T-helper 17 cell (primary cell): Measurements from ENCODE around the gene RPS6KL1. TPM values are rescaled to one million over a fixed set of nuclear protein-coding genes. Genes with fewer than 3 reads are reported as not detected.

Experiments
- ATAC-seq: fragments of 150-1000 bp; cut with Tn5 transposase; 2 replicates; pipeline ENCODE4 v1.10.0; 2021; ENCODE audit warnings: mild to moderate bottlenecking, moderate library complexity
- DNase-seq, 3 donors: peaks; one replicate each; pipeline versions ENCODE4 v3.0.0 to v3.0.0-alpha.2; 2020 to 2021
- H3K9me3 ChIP-seq: one replicate; pipeline ENCODE4 v1.7.0; 2013; ENCODE audit warnings: low read length, mild to moderate bottlenecking; ENCODE audit not compliant: control insufficient read depth, poor library complexity, severe bottlenecking
- H3K27ac Mint-ChIP-seq: one replicate; pipeline ENCODE4 v1.8.0; 2022; ENCODE audit warnings: mild to moderate bottlenecking, moderate library complexity, mixed read lengths
- H3K27me3 Mint-ChIP-seq: one replicate; pipeline ENCODE4 v1.8.0; 2022; ENCODE audit warnings: mixed read lengths
- H3K36me3 Mint-ChIP-seq: one replicate; pipeline ENCODE4 v1.8.0; 2022; ENCODE audit warnings: low read depth, mixed read lengths
- H3K4me1 Mint-ChIP-seq: one replicate; pipeline ENCODE4 v1.8.0; 2022; ENCODE audit warnings: mild to moderate bottlenecking, mixed read lengths
- H3K4me3 Mint-ChIP-seq: one replicate; pipeline ENCODE4 v1.8.0; 2022; ENCODE audit warnings: mild to moderate bottlenecking, moderate library complexity, mixed read lengths
- total RNA-seq, 4 donors: library from RNA in 2 of 4; stranded (reverse) in 2 of 4; gene quantifications; one replicate each; pipeline ENCODE4 v1.2.3 and lab custom pipeline; 2022 to 2026

Gene RPS6KL1
- total RNA-seq, 2 donors from 2014 or later, result 1.0 to 1.9 TPM

DNA sequence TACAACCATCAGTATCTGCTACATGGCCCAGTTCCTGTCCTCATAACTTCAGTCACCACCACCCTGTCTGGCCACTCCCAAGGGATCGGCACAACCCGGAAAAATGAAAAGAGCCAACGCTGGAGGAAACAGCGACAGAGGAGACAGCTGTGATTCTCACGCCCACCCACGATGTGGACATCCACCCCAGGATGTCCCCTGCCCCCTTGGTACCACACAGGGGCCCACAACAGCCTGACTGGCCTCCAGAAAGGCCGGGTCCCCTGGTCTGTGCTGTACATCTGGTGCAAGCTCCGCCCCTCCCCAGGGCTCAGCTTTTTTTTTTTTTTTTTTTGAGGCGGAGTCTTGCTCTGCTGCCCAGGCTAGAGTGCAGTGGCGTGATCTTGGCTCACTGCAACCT lies 12.5 kb downstream of the RPS6KL1 start:
- no peaks in the 10 kb centered on the region for H3K27me3 Mint-ChIP-seq
- no peaks in the 10 kb centered on the region for H3K36me3 Mint-ChIP-seq
- H3K4me1 Mint-ChIP-seq, result no peaks in the 10 kb centered on the region
- no peak for DNase-seq
- no peaks in the 10 kb centered on the region for H3K9me3 ChIP-seq
- no peak overlapping the region for H3K4me3 Mint-ChIP-seq
- H3K27ac Mint-ChIP-seq, result no peak overlapping the region
- ATAC-seq, result no peak

DNA sequence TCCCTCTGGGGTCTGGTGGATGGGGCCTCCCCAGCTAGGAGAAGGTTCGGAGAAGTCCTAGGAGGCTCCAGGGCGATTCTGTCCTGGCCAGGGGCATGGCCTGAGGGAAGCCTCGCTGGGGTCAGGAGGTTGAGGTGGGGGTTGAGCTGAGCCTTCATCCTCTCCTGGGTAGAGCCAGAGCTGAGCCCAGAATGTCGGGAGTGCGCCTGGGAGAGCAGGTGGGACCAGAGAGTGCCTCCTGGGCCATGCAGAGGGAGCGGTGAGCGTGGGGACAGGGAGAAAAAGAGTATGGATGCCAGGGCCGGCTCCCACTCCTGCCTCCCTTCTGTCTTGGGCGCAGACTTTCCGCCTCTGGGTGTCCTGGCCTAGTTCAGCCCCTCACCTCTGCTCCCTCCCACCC lies 13.1 kb downstream of the RPS6KL1 start:
- Mint-ChIP-seq H3K4me1 (no peaks in the 10 kb centered on the region), H3K27ac (no peak overlapping the region), H3K36me3 (no peaks in the 10 kb centered on the region), H3K4me3 (no peak overlapping the region), H3K27me3 (no peaks in the 10 kb centered on the region)
- DNase-seq (no peak), ATAC-seq (no peak)
- H3K9me3 ChIP-seq, result no peaks in the 10 kb centered on the region

DNA sequence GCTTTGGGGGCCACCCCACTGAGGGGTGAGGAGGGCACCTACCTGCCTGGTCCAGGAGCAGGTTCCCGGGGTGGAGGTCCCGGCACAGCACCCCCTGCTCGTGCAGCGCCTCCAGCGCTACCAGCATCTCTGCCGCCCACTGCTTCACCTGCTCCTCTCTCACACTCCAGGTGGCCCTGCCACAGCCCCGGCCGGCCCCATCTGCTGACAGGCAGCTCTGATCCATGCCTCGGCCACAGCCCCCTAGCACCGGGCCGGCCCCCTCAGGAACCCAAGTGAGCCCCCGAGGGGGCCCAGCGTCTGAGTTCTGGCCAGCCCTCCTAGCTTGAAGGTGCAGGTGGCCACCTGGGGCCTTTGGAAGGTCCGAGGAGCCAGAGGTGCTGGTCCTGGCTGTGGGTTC lies 13.6 kb downstream of the RPS6KL1 start:
- no peaks in the 10 kb centered on the region for H3K9me3 ChIP-seq
- H3K4me1 Mint-ChIP-seq, result no peaks in the 10 kb centered on the region
- DNase-seq, result no peak
- H3K27me3 Mint-ChIP-seq, result no peaks in the 10 kb centered on the region
- H3K4me3 Mint-ChIP-seq, result no peak overlapping the region
- no peaks in the 10 kb centered on the region for H3K36me3 Mint-ChIP-seq
- no peak overlapping the region for H3K27ac Mint-ChIP-seq
- ATAC-seq, result no peak

DNA sequence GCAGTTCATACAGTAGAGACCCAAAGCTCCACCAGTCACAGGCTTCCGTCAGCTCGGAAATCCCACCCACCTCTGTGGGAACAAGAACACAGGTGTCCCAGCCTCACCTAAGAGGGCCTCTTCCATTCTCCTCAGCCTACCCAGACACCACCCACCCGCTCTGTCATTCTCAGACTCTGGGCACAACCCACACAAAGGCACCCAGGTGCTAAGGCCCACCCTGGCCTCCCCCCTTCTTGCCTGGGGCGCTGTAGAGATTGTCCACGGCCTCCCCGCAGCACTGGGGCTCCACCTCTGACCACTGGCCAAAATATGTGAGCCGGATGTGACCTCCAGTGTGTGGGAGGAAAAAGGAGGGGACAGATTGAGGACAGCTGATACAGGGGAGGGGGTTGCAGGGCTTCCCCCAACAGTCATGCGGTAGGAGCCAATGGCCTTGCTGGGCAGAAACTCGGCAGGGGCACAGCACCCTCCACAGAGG lies 14.2 kb downstream of the RPS6KL1 start:
- Mint-ChIP-seq H3K4me3 (no peak overlapping the region), H3K36me3 (no peaks in the 10 kb centered on the region), H3K27ac (no peak overlapping the region), H3K4me1 (no peaks in the 10 kb centered on the region), H3K27me3 (no peaks in the 10 kb centered on the region)
- DNase-seq (no peak), ATAC-seq (no peak)
- no peaks in the 10 kb centered on the region for H3K9me3 ChIP-seq

DNA sequence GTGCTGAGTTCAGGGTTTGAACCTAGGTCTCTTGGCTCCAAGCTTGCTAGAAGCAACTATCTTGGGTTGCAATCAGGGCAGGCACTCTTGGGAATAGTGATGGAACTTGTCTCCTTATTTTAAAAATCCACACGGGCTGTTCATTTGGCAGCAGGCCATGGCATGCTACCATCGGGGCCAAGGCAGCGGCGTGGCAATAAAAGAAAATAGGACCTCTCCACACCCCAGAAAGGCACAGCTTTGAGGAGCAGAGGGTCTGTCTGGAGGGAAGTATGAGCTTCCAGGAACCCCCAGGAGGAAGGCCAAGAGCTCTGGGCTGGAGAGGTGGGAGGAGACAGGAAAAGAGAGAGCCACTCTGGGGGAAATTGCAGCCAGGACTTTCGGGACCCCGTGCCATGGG lies 15.3 kb downstream of the RPS6KL1 start:
- Mint-ChIP-seq H3K36me3 (no peaks in the 10 kb centered on the region), H3K27me3 (no peaks in the 10 kb centered on the region), H3K4me1 (peaks cover 3% of the 10 kb centered on the region), H3K4me3 (no peak overlapping the region), H3K27ac (peak overlapping the region; percentile 45)
- no peaks in the 10 kb centered on the region for H3K9me3 ChIP-seq
- ATAC-seq, result no peak
- DNase-seq, result no peak

DNA sequence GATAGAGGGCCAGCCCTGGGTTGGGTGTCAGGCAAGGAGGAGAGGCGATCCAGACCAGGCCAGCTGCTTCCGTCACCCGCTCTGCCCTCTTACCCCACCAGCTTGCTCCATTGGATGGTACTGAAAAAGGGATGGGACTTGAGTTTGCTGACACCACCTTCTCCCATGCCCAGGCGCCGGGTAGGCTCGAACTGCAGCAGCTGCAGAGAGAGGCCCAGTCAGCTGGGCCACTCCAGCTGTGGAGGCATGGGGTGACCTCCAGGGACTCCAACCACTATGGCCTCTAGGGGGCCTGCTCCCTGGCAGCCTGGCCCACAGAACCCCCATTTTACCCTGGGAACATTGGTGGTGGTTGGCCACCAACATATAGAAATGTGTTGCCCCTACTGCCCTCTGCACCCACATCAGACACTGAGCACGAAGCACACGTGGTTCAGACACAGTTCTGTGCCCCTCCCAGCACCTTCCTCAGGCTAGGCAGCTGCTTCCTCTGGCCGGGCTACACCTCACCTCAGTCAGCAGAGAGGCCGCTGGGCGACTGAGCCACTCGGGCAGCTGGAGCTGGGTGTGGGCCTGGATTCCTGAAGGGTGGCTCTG lies 16.0 kb downstream of the RPS6KL1 start:
- Mint-ChIP-seq H3K36me3 (no peaks in the 10 kb centered on the region), H3K4me1 (peaks cover 3% of the 10 kb centered on the region), H3K27ac (peak overlapping the region; percentile 45), H3K27me3 (no peaks in the 10 kb centered on the region), H3K4me3 (no peak overlapping the region)
- H3K9me3 ChIP-seq, result no peaks in the 10 kb centered on the region
- no peak for DNase-seq
- ATAC-seq, result no peak

DNA sequence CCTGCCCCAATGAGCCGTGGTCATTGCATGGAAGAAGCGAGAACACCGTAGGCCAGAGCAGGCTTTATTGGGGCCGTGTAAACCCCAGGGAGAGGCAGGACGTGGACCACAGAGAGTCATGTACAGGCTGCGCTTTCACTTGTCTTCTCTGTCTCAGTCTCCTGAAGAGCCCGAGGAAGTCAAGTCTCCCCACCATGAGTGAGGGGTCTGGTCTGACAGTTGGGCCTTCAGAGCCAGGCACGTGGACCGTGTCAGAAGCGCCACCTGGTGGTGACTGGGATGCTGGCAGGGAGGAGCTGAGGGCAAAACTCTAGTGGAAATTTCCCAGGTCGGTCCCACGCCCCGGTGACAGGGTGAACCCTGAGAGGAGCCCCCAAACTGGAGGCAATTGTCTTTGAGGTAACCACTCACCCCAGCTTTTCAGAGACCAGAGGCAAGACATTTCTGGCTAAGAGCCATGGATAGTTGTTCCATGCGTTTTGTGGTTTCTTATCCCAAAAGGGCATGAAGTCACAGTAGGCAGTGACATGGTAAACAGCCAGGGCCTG lies 17.4 kb downstream of the RPS6KL1 start:
- no peaks in the 10 kb centered on the region for H3K9me3 ChIP-seq
- no peaks in the 10 kb centered on the region for H3K36me3 Mint-ChIP-seq
- ATAC-seq, result peak; percentile 75
- H3K4me1 Mint-ChIP-seq, result peaks cover 3% of the 10 kb centered on the region
- DNase-seq, result peak; percentile 65 to 83 (median 69)
- no peak overlapping the region for H3K4me3 Mint-ChIP-seq
- peak overlapping the region; percentile 47 for H3K27ac Mint-ChIP-seq
- H3K27me3 Mint-ChIP-seq, result no peaks in the 10 kb centered on the region

DNA sequence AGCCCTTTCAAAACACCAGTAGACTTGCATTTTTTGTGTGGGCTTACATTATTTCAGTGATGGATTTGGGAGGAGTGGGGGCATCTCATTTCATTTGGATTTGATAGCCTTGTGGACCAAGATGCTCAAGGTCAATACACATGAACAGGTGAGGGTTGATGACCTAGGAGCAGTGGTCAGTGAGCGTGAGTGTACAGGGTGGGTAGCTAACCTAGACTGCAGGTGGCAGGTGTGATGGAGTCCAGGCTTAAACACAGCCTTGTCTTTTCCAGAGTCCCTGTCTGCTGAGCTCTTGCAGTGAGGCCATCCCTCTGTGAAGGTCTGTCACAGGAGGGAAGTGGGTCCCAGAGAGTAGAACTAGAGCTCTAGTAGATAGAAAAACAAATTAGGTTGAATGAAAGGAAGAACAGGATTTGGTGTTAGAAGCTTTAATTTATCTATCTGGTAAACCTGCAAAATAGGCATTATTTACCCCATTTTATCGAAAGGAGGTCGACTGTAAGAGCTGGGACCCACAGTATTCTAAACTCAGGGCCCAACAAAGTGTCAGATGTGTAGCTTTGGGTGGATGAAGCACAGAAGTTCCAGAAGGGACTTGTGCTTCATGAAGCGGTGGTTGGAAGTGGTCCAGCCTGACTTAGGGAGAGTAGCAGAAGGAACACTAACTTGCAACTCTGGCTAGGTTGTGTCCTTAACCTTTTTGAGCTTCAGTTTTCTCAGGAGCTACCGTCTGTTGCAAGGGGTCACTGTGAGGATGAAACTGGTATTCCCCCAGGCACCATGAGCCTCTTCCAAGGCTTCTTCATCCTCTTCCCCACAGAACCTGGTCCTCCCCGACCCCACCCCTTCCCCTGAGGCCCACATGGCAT lies 18.2 kb downstream of the RPS6KL1 start:
- Mint-ChIP-seq H3K4me3 (no peak overlapping the region), H3K4me1 (peaks cover 3% of the 10 kb centered on the region), H3K36me3 (peaks cover 3% of the 10 kb centered on the region), H3K27ac (peak overlapping the region; percentile 47), H3K27me3 (no peaks in the 10 kb centered on the region)
- no peaks in the 10 kb centered on the region for H3K9me3 ChIP-seq
- ATAC-seq (no peak), DNase-seq (no peak)

DNA sequence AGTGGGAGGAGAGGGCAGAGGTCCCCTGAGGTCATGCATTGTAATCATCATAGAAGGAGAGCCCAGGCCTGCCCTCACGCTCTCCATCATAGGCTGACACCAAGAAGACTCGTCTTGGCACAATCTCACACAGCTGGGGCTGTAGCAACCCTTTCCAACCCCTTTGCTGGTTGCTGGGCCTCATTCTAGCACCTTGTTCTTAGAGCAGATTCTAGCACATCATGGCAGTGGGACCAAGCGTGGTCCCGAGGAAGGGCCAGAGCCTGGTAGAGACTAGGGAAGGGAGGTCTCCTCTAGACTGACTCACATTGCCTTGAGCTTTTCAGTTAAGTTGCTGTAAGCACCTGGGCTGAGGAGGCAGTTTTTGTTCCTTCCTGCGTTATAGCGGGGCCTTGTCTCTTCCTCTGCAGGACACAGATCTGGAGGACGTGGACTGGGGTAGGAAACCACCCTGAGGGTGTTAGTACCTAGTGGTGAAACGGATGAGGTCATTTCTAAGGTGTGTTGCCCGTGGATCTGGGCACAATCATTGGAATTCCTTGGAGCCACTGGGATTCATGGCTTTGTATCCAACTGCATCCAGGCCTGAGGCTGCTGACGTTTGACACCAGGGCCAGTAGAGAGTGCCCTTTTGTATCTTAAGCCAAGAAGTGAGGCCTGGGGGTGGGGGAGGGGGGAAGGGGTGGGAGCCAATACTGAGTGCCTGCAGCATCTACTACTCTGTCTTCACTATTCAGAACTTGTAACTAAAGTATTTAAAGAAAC lies 19.9 kb downstream of the RPS6KL1 start:
- no peaks in the 10 kb centered on the region for H3K9me3 ChIP-seq
- peaks cover 10% of the 10 kb centered on the region for H3K36me3 Mint-ChIP-seq
- no peak for ATAC-seq
- H3K4me1 Mint-ChIP-seq, result peaks cover 7% of the 10 kb centered on the region
- H3K4me3 Mint-ChIP-seq, result no peak overlapping the region
- no peak for DNase-seq
- H3K27ac Mint-ChIP-seq, result peak overlapping the region; percentile 62
- no peaks in the 10 kb centered on the region for H3K27me3 Mint-ChIP-seq

DNA sequence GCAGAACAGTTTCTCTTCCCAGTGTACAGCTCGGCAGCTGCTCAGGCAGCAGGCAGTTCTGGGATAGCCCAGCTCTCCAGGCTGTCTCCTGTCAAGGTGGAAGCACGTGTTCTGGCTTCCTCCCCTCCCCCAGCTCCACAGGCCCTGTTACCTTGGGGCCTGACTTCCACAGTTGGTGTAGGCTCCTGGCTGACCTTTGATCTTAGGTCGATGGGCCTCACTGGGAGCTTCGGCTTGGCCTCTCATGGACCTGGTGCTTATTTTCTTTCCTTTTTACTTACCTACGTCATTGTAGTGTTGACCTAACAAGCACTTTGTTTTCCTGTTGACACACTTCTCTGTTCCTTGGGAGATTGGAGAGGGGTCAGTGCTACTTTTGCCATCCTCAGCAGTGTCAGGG lies 24.4 kb downstream of the RPS6KL1 start:
- peaks cover 14% of the 10 kb centered on the region for H3K36me3 Mint-ChIP-seq
- H3K4me3 Mint-ChIP-seq, result no peak overlapping the region
- peaks cover 12% of the 10 kb centered on the region for H3K4me1 Mint-ChIP-seq
- H3K27ac Mint-ChIP-seq, result no peak overlapping the region
- H3K9me3 ChIP-seq, result no peaks in the 10 kb centered on the region
- DNase-seq (no peak), ATAC-seq (no peak)
- H3K27me3 Mint-ChIP-seq, result no peaks in the 10 kb centered on the region

DNA sequence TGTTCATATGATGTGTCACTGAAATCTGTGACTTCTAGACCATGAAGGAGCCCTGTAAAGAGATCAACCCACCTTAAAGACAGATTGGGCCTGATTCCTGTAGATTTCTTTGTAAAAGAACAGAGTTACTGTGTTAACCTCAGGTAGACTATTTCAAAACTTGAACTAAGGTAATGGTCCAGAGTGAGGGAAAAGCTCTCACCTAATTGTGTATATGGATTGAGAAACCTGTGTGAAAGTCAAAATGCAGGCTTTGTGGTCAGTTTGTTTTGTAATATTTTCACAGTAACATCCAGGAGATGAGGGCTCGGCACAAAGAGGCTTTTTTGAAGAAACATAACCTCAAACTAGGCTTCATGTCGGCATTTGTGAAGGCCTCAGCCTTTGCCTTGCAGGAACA lies 25.0 kb downstream of the RPS6KL1 start:
- H3K9me3 ChIP-seq, result no peaks in the 10 kb centered on the region
- peaks cover 12% of the 10 kb centered on the region for H3K4me1 Mint-ChIP-seq
- no peak for DNase-seq
- H3K27ac Mint-ChIP-seq, result no peak overlapping the region
- ATAC-seq, result no peak
- no peaks in the 10 kb centered on the region for H3K27me3 Mint-ChIP-seq
- no peak overlapping the region for H3K4me3 Mint-ChIP-seq
- peaks cover 14% of the 10 kb centered on the region for H3K36me3 Mint-ChIP-seq

DNA sequence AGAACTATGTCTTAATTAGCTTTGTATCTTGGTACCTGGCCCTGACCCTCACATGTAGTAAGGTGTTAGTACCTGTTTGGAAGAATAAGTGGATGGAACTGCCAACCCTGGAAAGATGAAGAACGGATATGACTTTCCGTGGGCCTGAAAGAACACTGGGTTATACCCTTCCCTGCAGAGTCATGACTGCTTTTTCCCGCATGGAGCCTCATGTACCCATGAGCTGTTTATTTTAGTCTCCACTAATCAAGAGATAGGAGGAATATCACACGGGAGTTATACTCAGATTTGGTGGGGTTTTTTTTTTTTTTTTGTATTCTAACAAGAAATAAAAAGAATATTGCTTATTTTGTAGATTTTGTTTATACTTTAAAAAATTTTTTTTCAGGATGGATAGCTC lies 25.4 kb downstream of the RPS6KL1 start:
- DNase-seq, result no peak
- H3K9me3 ChIP-seq, result no peaks in the 10 kb centered on the region
- Mint-ChIP-seq H3K36me3 (peaks cover 14% of the 10 kb centered on the region), H3K27ac (no peak overlapping the region), H3K27me3 (no peaks in the 10 kb centered on the region), H3K4me3 (no peak overlapping the region), H3K4me1 (peaks cover 10% of the 10 kb centered on the region)
- no peak for ATAC-seq

DNA sequence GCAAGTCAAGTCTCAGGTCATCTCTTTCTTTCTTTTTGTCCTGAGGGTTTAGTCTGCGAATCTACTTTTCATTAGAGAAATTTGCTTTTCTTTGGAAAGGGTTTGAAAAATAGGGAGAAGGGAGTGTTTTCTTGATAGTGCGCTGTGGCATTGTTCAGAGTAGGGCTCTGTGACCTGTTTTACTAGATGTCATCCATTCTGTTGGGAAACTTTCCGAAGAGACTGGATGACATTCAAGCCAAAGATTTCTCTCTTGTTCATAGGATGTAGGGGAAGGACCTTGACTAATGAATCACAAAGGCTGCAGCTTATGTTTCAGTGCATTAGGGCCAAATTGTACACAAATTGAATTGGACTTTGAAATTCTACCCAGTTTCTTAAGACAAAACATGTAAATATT lies 26.7 kb downstream of the RPS6KL1 start:
- no peak overlapping the region for H3K27ac Mint-ChIP-seq
- no peak for DNase-seq
- peaks cover 14% of the 10 kb centered on the region for H3K36me3 Mint-ChIP-seq
- ATAC-seq, result no peak
- no peaks in the 10 kb centered on the region for H3K27me3 Mint-ChIP-seq
- H3K4me1 Mint-ChIP-seq, result peaks cover 10% of the 10 kb centered on the region
- H3K9me3 ChIP-seq, result no peaks in the 10 kb centered on the region
- no peak overlapping the region for H3K4me3 Mint-ChIP-seq
